HG02610 (cell line): ENCODE data around the gene SHCBP1L.

Source experiments
- ATAC-seq: cut with Tn5 transposase; IDR thresholded peaks from one replicate; pipeline ENCODE4 v1.9.1; 2021; ENCODE audit warnings: mild to moderate bottlenecking, moderate library complexity; ENCODE audit not compliant: unreplicated experiment

Gene SHCBP1L

DNA sequence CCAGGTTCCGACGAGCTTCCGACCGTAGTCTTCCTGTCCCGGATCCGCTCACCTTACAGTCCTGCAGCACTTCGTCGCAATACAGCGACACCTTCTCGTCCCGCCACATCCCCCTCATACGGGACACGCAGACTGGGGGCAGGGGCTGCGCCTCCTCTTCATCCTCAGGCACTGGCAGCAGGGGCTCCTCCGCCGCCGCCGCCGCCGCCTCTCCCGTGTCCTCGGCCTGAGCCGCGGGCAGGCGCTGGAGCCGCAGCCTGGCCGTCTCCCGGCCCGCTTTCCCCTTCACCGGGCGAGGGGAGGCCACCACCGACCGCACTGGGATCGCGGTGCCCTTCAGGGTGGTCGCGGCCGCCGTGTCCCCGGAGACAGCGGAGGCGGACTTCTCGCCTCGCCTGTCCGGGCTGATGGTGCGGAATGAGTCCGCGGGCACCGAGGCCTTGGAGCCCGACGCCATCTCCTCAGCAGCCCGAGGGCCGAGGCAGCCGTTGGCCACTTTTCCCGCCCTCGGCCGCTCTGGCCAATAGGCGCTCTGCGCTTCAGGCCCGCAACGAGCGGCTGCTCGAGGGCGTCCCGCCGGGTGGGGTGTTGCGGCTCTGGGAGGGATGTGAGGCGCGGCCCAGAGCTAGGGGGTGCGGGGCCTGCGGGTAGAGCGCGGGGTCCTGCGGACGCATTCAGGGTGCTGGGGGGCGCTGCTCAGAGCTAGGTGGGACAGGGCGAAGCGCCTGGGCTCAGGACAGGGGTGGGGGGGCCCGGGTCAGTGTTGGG, at the start of gene SHCBP1L:
Gene SHCBP1L, minus strand, starts transcription at position 490 of the 768 bp plus-strand sequence. Its CDS starts 33 bp downstream, at position 457.
- ATAC-seq: no peak

DNA sequence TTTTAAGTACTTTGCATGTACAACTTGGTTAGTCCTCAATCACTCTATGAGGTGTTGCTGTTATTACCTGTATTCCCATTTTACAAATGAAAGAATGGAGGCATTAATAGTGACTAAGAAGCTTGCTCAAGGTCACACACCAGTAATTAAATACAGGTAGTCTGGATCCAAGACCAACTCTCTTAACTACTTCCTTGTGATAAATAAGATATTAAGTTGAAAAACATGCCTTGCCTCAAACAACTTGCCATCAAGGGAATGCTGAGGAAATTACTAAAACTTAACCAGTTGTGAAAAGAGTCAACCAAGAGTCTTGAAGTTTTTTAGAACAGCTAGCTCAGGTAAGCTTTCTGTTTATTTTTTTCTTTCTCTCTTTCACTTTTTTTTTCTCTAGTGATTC, 49.3 kb upstream of the SHCBP1L start:
- ATAC-seq: no peak

DNA sequence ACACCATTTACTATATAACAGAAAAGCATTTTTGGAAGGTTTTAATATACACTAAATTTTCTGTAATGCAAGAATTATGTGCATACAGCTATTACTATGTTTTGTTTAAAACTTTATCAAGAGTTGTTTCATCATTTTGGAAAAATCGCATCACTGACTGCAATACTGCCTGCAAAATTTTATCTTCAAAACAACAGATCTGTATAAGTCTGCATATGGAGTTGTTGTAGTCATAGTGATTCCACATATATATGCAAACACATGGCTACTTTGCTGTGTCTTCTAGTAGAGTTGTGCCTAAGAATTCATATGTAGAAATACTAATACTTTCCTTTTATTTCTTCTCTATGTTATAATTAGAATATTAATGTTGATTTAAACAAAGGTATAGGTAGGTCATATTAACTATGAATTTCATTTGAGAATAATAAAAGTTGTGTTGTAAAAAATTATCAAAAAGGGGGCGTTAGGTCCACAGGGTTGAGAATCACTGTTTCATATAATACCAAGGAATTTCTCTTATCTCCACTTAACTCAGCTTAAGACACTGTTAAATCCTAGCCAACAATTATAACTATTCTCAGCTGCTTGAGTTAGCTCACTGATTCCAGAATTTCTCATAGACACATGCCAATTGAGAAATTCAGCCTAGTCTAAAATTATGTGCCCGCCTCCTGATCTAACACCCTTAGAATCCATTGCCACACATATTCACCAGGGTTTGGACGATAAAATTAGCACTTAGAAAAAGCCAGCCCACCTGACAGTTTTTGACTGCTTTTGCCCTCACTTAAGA, 47.4 kb upstream of the SHCBP1L start:
- ATAC-seq: no peak

DNA sequence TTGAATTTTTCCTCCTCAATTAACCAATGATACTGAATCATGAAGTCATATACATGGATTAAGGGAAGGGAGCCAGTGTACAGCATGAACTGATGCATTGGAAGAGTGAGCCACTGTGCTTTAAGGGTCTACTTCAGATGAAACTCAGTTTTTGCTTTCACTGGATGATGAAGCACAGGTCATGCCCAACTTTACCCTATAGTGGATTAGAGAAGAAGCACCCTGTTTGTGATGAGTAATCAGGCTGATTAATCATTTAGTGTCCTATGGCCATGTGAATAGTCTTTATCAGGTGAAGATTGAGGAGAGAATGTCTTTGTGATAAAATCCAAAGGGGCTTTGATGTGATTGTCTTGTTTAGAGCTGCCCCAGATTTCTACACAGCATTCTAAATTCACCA, 45.5 kb upstream of the SHCBP1L start:
- no peak for ATAC-seq

DNA sequence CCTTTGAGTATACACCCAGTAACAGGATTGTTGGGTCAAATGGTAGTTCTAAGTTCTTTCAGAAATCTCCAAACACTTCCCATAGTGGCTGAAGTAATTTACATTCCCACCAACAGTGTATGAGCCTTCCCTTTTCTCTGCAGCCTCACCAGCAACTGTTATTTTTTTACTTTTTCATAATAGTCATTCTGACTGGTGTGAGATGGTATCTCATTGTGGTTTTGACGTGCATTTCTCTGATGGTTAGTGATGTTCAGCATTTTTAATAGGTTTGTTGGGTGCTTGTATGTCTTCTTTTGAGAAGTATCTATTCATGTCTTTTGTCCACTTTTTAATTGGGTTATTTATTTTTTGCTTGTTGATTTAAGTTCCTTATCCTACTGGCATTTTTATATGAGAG, 43.9 kb upstream of the SHCBP1L start:
- ATAC-seq: no peak

DNA sequence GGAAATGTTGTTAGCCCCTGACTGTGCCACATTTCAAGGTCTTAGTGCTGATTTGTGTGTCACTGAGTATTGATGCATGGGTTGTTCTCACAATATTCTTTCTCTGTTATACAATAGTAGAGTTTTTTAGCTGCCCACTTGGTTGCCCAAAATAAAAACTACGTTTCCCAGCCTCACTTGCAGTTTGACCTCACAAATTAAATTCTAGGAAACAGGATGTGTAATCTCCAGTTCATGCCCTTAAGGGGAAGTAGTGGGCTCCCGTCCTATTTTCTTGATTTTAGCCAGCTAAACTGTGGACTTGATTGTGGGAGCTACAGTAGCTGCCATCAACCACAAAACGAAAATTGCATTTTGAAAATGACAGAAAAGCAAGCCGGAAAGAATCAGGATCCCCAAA, 42.9 kb upstream of the SHCBP1L start:
- ATAC-seq: no peak

DNA sequence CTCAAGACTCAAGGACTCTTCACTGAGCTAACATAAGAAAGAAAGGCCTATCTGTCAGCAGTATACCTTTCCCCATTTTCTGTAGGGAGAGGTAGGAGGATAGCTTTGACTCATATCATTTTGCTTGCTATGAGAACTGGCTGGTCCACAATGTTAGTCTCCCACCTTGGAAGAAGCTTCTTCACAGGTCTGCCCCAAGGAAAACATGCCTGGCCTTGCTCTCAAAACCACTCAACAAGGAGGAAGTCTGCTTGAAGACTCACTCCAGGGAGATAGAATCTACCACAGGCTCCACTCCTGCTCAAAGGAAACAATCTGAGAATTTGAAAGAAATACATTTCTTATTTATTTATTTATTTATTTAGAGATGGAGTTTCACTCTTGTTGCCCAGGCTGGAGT, 40.8 kb upstream of the SHCBP1L start:
- no peak for ATAC-seq

DNA sequence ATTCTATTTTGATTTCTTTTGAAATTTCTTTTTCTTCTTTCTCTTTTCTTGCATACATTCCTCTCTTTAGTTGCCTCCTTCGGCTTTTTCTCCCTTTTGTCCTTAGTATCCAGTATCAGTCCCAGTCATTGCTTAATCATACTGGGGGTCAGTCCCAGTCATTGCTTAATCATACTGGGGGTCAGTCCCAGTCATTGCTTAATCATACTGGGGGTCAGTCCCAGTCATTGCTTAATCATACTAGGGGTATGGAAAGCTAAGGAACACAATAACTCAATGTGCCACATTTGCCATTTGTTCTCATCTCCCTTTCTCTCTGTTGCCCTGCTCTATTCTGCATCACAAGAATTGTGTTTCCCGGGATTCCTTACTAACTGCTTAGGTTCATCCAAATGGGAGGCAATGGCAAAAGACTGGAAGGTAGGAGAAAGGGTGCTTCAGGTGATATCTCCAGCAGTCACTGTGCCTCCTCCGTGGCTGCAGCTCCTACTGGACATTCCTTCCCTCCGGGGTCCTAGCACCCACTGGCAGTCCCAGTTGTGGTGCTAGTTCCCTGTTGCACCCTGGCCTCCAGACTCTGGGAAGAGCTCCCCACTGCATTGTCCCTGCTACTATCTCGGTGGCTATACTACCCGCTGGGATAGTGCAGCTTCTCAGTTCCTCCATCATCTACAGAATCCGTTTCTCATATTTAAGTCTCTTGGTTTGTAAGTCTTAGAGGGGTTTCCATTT, 37.6 kb upstream of the SHCBP1L start:
- no peak for ATAC-seq

DNA sequence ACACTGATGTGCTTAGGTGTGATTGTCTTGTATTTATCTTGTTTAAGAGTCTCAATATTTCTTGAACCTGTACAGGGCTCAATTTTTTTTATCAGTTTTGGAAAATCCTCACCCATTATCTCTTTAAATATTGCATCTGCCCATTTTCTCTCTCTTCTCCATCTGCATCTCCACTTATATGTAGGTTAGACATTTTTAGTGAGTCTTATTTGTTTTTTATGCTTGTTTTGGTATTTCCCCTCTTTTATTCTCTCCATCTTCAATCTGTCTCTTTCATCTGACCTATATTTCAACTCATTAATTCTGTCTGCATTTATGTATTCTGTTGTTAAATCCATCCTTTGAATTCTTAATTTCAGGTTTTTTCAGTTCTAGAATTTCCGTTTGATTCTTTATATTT, 32.9 kb upstream of the SHCBP1L start:
- no peak for ATAC-seq

DNA sequence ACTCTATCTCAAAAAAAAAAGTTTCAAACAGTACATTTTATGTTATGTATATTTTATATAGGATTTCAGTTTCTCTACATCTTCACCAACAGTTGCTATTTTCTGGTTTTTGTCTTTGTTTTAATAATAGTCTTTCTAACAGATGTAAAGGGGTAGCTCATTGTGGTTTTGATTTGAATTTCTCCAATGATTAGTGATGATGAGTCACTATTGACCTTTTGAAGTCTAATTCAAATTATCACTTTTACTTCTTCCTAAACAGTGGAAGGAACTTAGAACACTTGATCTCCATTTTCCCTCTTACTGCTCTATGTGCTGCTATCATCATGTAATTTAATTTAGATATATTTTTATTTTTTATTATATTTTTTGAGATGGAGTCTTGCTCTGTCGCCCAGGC, 31.7 kb upstream of the SHCBP1L start:
- no peak for ATAC-seq

DNA sequence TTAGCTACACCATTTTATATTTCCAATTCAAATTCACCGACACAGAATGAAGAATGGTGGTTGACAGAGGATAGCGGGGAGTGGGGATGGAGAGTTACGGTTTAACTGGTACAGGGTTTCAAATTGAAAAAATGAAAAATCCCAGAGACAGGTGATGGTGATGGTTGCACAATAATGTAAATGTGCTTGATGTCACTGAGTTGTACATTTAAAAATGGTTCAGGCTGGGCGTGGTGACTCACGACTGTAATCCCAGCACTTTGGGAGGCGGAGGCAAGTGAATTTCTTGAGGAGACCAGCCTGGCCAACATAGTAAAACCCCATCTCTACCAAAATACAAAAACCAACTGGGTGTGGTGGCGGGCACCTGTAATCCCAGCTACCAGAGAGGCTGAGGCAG, 31.2 kb upstream of the SHCBP1L start:
- no peak for ATAC-seq

DNA sequence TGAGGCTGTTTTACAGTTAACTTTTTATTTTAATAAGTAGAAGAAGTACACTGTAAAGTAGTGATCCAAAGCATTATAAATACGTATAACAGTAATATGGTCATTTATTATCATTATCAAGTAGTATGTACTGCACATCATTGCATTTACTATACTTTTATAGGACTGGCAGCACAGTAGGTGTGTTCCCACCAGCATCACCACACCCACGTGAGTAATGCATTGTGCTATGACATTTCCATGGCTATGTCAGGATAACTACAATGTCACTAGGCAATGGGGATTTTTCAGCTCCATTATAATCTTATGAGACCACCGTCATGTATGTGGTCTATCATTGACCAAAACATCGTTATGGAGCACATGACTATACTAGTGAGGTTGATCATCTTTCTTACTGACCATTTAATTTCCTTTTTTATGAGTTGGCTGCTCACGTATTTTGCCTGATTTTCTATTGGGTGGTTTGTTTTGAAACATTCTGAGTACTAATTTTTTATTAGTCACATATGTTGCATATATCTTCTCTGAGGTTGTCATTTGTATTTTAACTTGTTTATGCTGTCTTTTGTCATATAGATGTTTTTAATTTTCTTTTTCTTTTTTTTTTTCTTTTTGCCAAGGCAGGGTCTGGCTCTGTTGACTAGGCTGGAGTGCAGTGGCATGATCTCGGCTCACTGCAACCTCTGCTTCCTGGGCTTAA, 25.3 kb upstream of the SHCBP1L start:
- ATAC-seq: no peak

DNA sequence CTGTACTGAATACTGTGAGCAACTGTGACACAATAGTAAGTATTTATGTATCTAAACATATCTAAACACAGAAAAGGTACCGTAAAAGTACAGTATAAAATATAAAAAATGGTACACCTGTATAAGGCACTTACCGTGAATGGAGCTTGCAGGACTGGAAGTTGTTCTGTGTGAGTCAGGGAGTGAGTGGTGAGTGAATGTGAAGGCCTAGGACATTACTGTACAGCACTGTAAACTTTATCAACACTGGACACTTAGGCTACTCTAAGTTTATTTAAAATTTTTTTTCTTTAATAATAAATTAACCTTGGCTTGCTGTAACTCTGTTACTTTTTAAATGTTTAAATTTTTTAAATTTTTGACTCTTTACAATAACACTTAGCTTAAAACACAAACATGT, 24.5 kb upstream of the SHCBP1L start:
- ATAC-seq: no peak

DNA sequence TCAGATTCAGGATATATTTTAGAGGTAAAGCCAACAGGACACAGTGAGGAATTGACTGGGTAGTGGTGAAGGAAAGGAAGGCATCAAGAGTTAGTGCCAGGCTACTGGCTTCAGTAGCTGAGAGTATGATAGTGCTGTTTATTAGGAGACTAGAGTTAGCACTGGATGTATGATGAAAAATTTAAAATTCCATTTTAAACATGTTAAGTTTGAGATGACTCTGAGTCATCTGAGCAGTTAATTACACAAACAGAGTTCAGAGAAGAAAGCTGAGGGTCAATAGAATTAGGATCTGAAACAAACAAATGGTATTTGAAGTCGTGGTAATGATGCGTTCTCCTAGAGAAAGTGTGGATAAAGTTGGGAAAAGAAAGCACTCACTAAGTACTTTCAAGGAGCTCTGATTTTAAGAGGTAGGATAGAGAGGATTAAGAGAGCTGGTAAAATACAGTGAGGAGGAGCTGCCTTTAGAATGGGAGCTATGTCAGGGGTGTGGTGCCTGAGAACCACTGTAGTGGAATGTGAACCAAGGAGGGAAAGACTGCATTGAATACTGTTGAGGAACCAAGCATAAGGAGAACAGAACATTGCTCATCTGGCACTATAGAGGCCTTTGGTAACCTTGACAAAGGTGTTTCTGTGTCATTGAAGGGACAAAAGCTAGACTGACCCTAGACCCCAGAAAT, 21.7 kb upstream of the SHCBP1L start:
- ATAC-seq: no peak

DNA sequence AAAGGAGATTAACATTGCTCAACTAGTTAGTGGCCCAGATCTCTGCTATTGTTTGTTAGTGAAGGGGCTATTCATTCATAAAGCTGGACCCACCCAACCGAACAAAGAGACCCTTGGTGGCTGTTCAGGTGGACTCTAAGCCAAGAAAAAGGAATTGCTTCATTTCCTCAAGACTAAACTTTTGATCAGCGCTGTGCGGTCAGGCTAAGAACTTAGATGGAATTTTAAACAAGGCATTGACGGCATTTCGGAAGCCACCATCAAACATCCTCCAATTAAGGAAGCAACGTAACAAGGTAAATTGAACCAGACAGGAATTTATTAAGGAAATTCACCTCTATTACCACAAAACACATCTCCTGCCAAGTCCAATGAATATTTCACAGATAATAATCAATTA, 19.9 kb upstream of the SHCBP1L start:
- ATAC-seq: no peak

DNA sequence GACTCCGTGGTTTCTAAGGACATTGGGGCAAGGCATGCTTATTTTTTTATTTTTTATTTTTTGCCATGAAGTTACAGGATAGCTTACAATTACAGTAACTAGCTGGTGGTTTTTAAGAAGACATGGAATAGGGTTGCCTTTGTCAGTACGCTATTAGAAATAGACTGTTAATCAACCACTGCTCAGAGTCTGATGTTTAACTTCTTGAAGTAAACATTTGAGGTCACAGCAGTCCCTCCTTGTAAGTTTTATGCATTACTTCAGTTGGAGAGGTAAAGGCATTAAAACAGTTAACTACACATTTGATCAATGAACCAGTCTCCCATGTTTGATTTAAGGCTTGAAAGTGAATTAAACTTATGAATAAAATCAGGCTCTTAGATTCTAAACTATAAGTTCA, 19.3 kb upstream of the SHCBP1L start:
- ATAC-seq: no peak

DNA sequence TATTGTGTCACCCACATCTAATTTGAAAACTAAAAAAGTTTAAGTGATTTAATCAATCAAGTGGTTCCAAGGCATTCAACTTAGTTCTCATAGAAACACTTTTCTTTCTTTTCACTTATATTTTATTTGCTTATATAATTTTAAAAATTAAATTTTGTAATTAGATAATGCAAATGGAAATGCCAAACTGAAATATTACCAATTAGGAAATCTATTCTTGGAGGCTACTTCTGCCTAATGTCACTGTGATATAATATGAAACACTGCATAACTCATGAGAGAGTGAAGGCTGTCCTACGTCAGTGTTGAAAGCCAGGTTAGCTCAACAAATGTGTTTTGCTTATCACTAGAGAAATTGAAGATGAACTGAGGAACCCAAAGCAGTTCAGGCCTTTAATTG, 18.3 kb upstream of the SHCBP1L start:
- ATAC-seq: no peak

DNA sequence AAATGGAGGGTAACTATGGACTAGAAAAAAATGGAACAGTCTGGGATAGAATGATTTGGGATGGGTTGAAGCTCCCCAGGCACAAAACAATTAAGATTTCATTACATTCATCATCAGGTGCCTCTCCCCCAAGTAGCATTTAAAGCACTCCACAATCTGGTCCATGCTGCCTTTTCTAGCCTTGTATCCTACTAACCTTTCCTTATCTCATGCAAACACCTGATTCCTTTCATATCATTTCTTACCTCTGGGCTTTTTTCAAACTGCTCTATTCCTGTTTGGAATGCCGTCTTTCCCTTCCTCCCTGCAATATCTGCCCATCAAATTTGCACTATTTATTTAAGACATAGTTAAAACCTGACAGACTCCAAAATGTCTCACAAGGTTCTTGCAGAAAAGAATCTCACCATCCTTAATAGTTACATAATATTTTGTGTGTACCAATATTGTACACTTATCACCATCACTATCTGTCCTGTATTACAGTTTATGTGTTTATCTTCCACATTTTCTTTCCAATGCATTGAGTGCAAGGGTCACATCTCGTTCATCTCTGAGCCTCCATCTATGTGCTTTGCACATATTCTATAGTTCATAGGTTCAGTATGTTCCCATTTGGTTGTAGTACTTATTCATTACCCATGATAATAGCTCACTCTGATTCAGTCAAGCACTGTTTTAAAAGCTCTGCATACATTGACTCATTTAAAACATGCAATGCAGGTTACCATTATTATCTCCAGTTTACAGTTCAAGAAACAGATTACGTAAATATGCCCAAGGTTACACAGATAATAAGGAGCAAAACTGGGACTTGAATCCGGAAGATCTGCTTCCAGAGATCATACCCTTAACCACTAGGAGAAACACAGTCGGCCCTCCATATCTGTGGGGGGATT, 16.1 kb upstream of the SHCBP1L start:
- no peak for ATAC-seq

DNA sequence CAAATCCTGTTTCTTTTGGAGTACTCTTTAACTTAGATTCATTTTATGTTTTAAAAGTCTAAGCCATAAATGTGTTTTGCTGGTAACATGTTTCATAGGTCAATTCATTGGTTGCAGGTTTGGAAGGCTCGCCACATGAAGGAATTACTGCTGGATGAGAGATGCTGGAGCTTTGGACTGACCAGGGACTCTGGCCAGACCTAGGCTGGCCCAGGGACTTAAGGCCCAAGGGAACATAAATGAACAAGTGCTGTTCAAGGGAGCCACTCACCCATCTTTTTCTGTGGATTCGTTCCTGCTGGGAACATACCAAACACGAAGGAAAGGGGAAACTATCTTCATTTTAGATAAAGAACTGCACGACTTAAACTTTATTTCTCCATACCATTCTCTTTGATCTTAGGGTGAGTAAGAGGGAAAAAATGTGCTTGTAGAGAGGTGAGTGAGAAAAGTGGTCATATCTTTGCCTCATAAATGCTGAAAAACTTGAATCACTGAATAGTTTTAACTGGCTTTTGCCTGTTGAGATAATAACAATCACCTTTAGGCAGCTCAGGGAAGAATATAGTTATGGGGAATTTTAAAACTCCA, 15.3 kb upstream of the SHCBP1L start:
- ATAC-seq: no peak
